ENCODE results near the gene ANKRD40. TPM values are rescaled to one million over a fixed set of nuclear protein-coding genes. Genes with fewer than 3 reads are reported as not detected.

The ANKRD40 gene
- total RNA-seq (ENCODE audit: low replicate concordance): 18.7 and 20.1 TPM in 2 replicates

GRCh38 chr17:50707289-50708049 lies at the start of gene ANKRD40:
Gene ANKRD40 (minus strand): TSS chr17:50707914. CDS start chr17:50707654, 260 bp downstream.

GRCh38 chr17:50719144-50719923 lies 11.6 kb upstream of the ANKRD40 start, which contains the start of gene LUC7L3:
Gene LUC7L3 (plus strand): TSS chr17:50719603. CDS start chr17:50719733, 130 bp downstream.

Other genes with a start within 250 kb of the ANKRD40 start
- not detected in 2 replicates for gene CHAD, start 239.0 kb downstream of the ANKRD40 start, total RNA-seq (ENCODE audit: low replicate concordance)
- gene RSAD1, start 229.1 kb downstream of the ANKRD40 start, total RNA-seq (ENCODE audit: low replicate concordance): 14.7 and 14.9 TPM in 2 replicates
- 0.15 and 4.1 TPM in 2 replicates for gene MYCBPAP, start 199.5 kb downstream of the ANKRD40 start, total RNA-seq (ENCODE audit: low replicate concordance)
- gene EPN3, start 175.2 kb downstream of the ANKRD40 start, total RNA-seq (ENCODE audit: low replicate concordance): under 0.01 TPM in 2 replicates
- 46.3 and 50.1 TPM in 2 replicates for gene SPATA20, start 160.7 kb downstream of the ANKRD40 start, total RNA-seq (ENCODE audit: low replicate concordance)
- gene CACNA1G, start 147.2 kb downstream of the ANKRD40 start, total RNA-seq (ENCODE audit: low replicate concordance): under 0.01 and 4.8 TPM in 2 replicates
- gene ABCC3, start 73.0 kb downstream of the ANKRD40 start, total RNA-seq (ENCODE audit: low replicate concordance): 4.0 and 13.6 TPM in 2 replicates
- 14.2 and 25.9 TPM in 2 replicates for gene LUC7L3, start 11.7 kb upstream of the ANKRD40 start, total RNA-seq (ENCODE audit: low replicate concordance)
- gene ANKRD40CL, start 59.6 kb upstream of the ANKRD40 start, total RNA-seq (ENCODE audit: low replicate concordance): not detected in 2 replicates
- 0.08 TPM in 1 of 2 replicates, not detected in the other for gene WFIKKN2, start 127.7 kb upstream of the ANKRD40 start, total RNA-seq (ENCODE audit: low replicate concordance)
- gene TOB1, start 158.4 kb upstream of the ANKRD40 start, total RNA-seq (ENCODE audit: low replicate concordance): 5.5 and 7.5 TPM in 2 replicates

All from smooth muscle cell of the coronary artery (primary cell).